Activated CD4-positive, CD25-positive, alpha-beta regulatory T cell (primary cell): ENCODE results near the gene GNLY.
A peak's percentile ranks its signal among the peaks of the same experiment; 100 is the strongest.

Experiments
- DNase-seq, 4 experiments: peaks; one replicate each; lab custom pipeline; 2025; lab: John Stamatoyannopoulos, UW

The GNLY gene

DNA sequence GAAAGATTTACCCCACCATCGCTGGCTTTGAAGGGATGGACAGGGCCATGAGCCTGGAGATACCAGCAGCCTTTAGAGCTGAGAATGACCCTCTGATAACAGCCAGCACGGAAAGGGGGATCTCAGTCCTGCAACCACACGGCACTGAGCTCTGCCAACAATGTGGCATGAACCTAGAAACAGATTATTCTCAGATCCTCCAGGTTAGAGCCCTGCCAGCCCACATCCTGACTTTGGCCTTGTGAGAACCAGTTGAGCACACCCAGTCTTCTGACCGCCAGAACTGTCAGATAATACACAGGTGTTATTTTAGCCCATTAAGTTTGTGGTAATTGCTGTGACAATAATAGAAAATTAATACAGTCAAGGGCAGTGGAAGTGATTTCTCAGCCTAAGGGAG, 9.4 kb upstream of the GNLY start:
- no peak for DNase-seq

DNA sequence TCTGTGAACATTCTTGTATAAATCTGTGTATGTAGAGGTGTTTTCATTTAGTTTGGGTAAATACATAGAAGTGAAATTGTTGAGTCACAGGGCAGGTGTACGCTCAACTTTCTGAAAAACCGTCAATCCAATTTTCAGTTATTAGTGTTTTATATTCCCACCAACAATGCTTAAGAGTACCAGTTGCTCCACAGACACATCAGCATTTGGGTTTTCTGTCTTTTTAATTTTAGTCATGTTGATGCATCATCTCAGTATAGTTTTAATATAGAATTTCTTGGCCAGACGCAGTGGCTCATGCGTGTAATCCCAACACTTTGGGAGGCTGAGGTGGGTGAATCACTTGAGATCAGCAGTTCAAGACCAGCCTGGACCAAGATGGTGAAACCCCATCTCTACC, 3.2 kb upstream of the GNLY start:
- no peak for DNase-seq

DNA sequence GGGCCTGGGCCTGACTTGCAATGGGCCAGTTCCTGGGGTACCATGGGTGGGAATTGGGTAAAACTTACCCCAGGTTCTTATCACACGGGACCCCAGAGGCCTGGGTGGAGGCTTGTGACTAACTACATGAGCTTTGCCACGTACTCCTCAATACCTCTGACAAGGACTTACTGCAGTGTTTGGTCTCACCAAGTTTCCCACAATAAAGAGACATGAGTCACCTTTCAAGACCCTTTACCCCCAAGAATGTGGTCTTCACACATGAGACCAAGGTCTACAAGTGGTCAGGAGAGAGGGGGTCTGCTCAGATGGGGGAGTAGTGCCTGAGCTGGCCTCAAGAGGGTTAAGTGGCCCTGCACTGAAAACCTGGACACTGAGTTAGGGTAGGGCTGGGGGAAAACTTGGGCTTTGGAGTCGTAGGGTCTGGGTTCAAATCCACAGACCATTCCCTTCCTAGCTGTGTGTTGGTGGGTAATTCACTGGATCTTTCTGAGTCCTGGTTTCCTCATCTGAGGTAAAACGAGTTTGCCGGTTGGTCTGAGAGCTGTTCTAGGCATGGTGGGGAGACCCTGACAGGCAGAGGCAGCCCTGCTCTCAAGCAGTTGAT, 2.0 kb upstream of the GNLY start:
- no peak for DNase-seq

DNA sequence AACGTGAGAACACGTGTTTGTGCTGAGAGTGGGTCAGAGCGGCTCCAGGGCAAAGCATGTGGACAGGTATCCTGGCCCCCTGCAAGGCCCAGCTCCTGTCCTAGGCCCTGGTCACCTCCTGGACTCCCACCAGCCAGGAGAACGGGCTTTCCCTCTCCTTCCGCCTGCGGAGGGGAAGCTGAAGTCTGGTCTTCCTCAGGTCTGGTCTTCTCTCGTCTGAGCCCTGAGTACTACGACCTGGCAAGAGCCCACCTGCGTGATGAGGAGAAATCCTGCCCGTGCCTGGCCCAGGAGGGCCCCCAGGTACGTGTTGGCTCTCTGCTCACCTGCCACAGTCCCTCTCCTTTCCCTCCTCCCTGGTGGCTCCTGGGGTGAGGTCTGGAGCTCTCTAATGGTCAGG, 963 bp downstream of the GNLY start:
- DNase-seq = no peak

DNA sequence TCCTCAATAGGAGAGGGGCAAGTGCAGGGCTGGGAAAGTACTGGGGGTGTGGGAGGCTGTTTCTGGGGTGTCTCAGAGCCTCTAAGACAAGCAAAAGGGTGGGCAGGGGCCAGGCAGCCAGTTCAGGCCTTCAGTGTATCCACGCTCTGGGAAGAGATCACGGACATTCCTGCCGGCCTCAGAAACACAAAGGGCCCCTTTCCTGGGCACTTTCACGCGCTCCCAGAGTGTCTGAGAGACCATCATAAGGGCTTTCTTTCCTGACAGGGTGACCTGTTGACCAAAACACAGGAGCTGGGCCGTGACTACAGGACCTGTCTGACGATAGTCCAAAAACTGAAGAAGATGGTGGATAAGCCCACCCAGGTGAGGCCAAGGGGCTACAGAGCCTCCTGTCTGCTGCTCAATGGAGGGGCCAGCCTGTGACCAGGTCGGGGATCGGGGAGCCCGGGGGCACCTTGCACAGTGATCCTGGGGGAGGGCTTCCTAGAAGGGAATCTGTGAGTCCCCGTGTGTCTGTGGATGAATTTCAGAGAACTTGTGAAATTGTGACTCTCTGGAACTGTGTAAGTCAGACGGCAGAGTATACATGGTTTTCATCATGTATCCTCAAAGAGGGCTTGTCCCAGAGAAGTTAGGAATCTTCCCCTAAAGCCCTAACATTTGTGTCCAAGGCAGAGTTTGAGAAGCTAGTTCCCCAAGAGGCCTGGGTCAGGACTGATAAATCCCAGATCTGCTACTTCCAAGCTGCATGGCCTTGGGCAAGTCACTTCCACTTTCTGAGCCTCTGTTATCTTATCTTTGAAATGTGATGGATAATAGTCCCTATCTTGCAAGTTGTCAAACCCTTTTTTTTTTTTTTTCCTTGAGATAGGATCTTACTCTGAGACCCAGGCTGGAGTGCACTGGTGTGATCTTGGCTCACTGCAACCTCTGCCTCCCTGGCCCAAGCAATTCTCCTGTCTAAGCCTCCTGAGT, 1.8 kb downstream of the GNLY start:
- DNase-seq = no peak

DNA sequence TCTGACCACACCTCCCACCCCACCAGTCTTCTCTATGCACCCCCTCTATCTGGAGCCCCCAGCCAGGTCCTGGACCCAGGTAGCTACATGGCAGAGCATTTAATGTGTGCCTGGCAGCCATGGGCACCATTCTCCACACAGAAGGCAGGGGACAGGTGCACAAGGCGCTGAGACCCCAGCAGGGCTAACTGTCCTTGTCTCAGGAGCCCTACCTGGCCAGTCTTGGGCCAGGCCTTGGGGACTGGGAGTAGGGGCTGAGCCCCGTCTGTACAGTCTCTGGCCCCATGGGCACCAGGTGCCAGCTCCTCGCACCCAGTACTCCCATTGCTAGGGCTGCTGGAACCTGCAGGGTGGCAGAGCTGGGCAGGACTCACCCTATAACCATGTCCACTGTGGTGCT, 2.9 kb downstream of the GNLY start:
- DNase-seq = no peak

DNA sequence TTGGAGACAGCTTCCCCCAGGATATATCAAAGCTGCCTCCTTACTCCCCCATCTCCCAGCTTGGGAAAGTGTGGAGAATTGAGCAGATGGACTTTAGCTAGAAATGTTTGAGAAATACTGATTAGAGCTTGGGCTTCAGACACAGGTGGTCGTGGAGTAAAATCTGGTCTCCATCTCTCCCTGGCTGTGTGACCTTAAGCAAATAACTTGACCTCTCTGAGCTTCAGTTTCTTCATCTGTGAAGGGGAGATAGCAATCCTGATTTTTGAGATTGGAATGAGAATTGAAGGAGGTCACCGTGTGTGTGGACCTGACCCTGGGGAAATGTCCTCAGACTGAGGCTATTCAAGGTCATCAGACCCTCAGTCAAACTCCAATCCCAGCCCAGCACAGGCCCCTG, 3.6 kb downstream of the GNLY start:
- DNase-seq = no peak

DNA sequence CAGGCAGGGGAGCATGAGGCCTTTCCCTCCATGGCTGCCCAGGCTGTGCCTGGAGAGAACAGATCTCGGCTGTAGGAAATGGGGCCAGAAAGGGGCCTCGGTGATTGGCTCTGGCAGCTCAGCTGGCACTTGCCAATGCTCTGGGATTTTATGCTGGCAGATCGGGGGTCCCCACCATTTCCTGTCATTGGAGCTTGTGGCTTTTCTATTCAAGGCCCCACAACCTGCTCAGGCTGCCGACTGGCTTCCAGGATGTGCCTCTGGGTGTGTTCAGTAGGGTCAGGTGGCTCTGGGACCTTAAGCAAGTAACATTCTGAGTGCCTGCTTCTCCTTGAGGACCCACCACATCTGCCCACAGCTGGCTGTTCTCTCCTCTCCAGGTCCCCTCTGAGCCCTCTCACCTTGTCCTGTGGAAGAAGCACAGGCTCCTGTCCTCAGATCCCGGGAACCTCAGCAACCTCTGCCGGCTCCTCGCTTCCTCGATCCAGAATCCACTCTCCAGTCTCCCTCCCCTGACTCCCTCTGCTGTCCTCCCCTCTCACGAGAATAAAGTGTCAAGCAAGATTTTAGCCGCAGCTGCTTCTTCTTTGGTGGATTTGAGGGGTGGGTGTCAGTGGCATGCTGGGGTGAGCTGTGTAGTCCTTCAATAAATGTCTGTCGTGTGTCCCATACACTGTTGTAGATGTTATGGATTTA, 4.2 kb downstream of the GNLY start:
- no peak for DNase-seq

DNA sequence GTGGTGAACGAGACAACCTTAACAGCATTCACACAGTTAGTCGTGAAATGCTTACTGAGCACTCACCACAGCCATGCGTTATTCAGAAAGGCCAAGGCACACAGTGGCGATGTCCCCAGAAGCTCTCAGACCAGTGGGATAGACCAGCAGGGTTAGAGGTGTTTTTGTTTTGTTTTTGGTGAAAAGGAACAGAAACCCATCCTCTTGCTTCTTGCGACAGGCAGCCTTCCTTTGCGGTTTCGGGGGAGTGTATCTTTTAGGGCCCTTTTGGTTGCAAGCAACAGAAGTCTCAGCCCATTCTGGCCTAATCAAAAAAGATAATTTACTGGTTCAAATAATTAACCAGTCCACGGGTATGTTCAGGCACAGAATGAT, 4.7 kb downstream of the GNLY start:
- DNase-seq = no peak

DNA sequence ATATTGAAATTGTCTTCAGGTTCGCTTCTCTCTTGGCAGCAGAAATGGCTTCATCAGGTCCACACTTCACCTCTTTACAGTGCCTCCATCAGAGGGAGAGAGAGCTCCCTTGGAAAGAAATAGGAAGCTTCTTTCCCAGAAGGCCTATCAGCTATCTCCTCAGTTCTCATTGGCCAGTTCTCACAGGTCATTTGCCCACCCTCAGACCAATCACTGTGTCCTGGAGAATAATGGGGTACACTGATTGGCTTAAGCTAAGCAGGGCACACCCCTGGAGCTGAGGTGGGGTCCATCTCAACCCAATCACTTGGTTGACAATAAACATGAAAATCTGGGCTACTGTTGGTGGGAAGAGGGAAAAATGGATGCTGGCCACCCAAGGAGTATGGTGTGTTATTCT, 5.2 kb downstream of the GNLY start:
- no peak for DNase-seq

DNA sequence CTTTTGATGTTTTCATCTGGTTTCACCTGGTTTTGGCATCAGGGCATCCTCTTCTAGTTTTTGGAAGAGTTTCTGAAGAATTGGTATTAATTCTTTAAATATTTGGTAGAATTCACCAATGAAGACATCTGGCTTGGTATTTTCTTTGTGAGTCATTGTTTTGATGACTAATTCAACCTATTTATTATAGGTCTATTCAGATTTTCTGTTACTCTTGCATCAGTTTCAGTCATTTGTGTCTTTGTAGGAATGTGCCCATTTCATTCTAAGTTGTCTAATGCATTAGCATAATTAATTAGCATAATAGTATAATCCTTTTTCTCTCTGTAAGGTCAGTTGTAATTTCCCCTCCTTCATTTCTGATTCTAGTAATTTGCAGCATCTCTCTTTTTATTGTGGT, 8.0 kb downstream of the GNLY start:
- DNase-seq = no peak

DNA sequence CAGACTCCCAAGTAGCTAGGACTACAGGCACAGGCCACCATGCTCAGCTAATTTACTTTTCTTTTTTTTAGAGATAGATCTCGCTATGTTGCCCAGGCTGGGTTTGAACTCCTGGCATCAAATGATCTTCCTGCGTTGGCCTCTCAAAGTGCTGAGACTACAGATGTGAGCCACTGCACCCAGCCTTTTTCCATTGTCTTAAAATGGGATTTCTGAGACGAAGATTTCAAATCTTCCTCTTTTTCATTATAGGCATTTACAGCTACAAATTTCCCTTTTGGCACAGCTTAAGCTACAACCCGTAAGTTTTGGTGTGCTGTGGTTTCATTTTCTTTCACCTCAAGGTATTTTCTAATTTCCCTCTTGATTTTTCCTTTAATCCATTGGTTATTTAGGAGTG, 8.6 kb downstream of the GNLY start:
- DNase-seq = no peak

DNA sequence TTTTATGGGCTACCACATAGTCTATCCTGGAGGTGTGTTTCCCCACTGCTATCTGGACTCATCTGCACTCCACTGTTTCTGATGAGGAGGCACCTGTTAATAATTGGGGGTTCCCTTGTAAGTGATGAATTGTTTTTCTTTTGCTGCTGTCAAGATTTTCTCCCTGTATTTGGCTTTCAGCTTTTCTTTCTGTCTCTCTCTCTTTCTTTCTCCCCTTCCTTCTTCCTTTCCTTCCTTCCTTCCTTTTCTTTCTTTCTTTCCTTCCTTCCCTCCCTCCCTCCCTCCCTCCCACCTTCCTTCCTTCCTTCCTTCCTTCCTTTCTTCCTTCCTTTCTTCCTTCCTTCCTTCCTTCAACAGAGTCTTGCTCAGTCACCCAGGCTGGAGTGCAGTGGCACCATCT, 9.2 kb downstream of the GNLY start:
- DNase-seq = no peak

DNA sequence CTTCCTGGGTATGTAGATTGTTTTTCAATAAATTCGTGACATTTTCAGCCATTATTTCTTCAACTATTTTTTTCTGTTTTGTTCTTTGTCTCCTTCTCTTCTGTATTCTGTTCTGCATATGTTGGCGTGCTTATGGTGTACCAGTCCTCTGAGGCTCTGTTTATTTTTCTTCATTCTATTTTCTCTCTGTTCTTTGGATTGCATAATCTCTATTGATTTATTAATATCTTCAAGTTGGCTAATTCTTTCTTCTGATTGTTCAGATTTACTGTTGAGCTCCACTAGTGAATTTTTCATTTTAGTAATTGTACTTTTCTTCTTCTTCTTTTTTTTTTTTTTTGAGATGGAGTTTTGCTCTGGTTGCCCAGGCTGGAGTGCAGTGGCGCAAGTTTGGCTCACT, 9.9 kb downstream of the GNLY start:
- DNase-seq = no peak

DNA sequence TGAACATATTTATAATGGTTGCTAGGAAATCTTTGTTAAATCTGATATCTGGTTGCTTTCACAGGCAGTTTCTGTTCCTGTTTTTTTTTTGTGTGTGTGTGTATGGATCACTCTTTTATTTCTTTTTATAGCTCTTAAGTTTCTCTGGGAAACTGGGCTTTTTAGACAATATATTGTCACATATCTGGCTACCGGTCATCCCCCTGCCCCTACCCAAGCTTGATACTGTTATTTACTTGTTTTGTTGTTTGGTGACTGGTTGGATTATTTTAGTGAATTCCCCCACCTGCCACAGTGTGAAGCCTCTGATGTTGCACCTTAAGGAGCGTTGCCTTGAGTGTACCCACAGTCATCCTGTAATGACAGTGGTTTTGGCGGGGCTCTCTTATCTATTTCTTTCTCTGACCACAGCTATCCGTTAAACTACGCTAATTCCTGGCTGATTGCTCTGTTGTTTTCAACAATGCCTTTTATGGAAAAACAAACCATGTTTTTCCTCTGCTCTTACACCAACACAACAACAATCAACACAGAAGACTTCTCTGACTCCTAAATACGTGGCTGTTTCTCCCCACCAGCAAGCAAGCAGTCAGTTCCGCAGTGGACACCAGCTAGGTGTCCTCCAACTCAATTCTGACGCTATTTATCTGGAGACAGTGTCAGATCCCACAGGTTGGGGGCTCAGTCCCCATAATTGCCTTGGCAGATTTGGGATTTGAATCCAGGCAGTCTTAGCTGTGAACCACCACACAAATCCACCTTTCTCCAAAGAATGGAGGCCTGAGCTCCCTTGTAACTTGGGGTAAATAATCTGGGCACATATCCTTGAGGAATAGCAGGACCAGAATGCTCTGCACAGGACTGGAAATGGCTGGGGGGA, 10.9 kb downstream of the GNLY start:
- no peak for DNase-seq

DNA sequence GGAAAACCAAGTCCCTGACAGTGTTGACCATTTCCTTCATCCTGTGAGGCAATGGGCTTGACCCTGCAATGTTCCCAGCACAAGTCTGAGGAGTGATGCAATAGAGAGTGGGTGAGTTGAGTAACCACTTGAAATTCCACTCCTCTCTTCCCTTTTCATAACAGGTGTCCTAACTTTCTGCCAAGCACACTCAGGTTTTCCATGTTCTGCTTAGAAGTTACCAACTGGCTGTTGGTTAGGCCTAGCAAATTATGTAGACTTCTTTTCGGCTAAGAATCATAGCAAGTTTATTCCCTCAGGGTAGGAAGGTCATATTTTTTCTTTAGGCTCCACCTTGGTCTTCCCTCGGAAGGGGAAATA, 11.5 kb downstream of the GNLY start:
- DNase-seq = no peak

DNA sequence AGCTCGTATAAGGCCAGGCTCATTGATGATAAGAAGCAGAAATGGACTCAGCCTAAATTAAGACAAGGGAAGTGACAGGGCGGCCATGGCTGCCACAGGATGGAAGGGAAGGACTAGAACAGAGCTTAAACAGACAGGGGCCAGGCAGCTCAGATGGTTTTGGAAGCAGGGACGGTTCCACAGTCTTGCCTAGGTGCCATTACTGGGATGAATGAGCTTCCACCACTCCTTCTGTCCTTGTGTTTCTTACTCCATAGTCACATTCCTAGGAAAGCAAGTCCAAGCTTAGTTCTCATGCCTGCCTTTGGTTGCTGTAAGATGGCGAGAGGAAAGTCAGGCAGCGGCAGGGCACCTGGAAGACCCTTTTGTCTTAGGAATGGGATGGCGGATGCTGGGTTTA, 11.9 kb downstream of the GNLY start:
- no peak for DNase-seq

DNA sequence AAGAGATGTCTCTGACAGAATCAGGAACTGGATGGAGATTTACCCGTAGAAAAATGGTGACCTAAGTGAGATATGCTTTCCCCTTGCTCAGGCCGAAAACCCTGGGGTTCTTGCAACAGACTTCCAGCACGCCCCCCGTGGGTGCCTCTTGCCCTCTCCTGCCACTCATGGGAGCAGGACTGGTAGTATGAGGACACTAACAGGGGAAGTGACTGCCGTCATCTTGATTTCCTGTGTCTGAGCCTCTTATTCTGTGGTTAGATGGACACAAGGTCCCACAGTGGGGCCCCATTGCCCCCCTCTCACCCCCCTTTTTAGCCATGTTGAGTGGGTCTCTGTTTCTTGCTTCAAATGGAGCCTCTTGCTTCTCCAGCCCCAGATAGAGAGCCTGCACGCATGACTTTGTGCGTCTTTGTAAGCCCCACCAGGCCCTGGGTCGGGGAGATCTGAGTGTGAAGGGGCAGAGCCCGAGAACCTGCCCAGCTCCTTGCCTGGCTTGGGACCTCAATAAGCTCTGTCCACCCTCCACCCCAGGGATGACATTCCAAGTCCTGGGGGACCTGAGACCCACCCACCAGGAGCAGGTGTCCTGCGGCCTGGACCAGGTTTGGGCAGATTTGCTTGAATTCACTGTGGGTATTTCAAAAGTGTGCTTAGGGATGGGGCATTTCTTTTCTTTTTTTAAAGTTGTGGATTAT, 12.6 kb downstream of the GNLY start:
- no peak for DNase-seq

DNA sequence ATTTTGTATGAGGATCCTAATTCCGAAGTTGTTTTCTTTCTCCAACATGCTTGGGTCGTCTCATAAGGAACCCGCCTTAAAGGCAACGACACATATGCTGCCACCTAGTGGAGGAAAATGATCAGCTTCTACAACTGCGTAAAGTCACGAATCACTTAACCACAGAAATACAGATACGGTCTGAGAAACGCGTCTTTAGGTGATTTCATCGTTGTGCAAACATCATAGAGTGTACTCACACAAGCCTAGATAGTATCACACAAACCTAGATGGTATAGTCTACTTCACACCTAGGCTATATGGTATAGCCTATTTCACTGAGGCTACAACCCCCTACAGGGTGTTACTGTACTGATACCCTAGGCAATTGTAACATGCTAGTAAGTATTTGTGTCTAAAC, 13.1 kb downstream of the GNLY start:
- DNase-seq = peak; percentile 14 to 46 (median 28)

DNA sequence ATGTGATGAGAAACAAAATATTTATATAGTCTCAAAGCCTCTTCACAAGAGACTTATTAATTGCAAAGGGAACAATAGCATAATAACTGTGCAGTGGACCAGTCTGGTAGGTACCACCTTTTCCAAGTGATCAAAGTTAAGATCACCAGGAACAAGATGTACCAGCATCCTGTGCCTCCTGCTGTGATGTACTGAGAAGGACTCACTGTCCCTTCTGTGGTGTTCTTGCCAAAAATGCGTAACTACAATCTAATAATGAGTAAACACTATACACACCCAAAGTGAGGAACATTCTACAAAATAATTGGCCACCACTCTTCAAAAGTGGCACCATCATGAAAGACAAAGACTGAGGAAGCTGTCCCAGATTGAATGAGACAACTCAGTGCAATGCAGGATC, 14.5 kb downstream of the GNLY start:
- DNase-seq = no peak

DNA sequence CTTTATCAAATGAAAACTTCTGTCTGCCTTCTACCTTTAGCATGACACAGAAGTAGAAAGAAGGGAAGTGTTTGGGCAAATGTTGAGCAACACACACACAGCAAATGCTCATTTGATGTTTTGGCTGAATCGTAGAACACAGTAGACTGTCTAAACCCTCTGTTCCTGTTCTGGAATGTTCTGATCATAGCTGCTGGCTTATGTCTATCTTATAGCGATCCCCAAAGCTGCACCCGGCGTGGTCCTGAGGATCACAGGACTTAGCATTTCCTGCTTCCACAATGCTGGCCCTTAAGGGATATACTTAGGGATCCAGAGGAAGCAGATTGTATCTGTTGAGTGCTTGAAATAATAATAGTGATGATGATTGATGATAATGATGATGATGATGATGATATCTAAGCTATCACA, 15.2 kb downstream of the GNLY start:
- DNase-seq = no peak
